ENCODE data around the gene SIGLEC7.

SIGLEC7 gene

DNA sequence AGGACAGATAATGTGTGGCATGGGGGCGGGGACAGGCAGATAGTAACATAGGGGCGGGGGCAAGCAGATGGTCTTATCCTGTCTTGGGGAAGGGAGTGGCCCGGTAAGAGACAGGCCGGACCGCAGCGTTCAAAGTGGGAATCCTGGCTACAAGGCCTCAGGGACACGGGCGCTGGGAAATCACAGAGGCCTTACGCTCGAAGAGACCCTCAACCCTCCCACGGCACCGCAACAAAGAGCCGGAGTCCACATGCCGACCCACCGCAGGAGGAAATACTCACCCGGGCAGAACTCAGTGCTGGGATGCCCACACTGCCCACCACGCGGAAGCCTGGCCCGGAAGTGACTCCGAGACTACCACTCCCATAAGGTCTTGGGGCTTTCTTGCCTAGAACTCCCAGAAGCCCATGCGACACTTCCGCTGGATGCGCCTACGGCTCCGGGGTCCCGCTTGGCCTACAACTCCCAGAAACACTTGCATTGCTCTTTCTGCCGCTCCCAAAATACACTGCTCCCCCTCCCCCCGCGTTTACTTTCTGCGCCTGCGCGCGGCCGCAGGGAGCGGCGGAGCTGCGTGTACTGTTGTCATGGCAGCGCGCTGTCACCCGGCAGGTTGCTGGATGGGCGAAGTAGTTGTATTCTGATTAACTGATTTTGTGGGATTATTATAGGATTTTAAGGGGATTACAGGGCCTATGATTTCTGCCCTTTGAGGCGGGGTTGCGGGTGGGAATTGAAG is 33.9 kb upstream of the SIGLEC7 start, which contains the start of gene CTU1:
Gene CTU1, minus strand, starts transcription at position 344 of the 739 bp plus-strand sequence. CDS start 3,840 bp downstream, outside the sequence.
- H3K36me3 Mint-ChIP-seq: peaks cover 41% of the 10 kb centered on the region
- peak within 1 kb of the TSS; percentile 83 for H3K4me3 Mint-ChIP-seq
- ATAC-seq (peak; percentile 98), DNase-seq (ENCODE audit: low spot score in 2 of 2) (peak; percentile 93 to 99)
- peak within 1 kb of the TSS; percentile 94 for H3K27ac Mint-ChIP-seq
- H3K4me1 Mint-ChIP-seq: peaks cover 46% of the 10 kb centered on the region
- no peaks in the 10 kb centered on the region for H3K9me3 Mint-ChIP-seq

DNA sequence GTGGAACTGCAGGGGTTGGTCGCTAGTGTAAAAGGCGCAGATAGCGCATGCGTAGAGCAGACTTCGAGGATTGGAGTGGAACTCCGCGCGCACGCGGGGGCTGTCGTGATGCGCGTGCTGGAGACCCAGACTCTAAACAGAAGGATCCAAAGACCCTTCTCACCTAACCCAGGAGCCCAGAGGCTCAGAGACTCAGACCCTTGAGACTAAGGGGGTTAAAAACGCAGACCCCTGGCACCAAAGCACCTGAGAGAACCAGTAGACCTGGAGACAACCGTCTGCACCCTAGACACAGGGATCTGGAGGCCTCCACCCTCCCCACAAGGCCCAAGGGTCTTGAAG is 33.3 kb upstream of the SIGLEC7 start:
- Mint-ChIP-seq H3K36me3 (peaks cover 36% of the 10 kb centered on the region), H3K9me3 (no peaks in the 10 kb centered on the region), H3K27ac (peak overlapping the region; percentile 94), H3K4me1 (peaks cover 46% of the 10 kb centered on the region), H3K4me3 (peak overlapping the region; percentile 83)
- ATAC-seq: peak; percentile 41
- DNase-seq (ENCODE audit: low spot score in 2 of 2): no peak

DNA sequence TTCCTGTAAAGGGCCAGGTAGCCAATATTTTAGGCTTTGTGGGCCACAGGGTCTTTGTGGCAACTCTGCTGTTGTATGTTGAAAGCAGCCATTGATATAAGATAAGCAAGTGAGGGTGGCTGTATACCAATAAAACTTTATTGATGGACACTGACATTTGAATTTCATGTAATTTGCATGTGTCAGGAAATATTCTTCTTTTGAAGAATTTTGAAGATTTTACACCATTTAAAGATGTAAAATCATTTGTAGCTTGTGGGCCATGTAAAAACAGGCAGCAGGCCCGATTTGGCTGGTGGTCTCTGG is 31.5 kb upstream of the SIGLEC7 start:
- Mint-ChIP-seq H3K4me3 (no peak overlapping the region), H3K27ac (no peak overlapping the region), H3K36me3 (peaks cover 27% of the 10 kb centered on the region), H3K9me3 (no peaks in the 10 kb centered on the region), H3K4me1 (peaks cover 33% of the 10 kb centered on the region)
- DNase-seq (ENCODE audit: low spot score in 2 of 2) (no peak), ATAC-seq (no peak)

DNA sequence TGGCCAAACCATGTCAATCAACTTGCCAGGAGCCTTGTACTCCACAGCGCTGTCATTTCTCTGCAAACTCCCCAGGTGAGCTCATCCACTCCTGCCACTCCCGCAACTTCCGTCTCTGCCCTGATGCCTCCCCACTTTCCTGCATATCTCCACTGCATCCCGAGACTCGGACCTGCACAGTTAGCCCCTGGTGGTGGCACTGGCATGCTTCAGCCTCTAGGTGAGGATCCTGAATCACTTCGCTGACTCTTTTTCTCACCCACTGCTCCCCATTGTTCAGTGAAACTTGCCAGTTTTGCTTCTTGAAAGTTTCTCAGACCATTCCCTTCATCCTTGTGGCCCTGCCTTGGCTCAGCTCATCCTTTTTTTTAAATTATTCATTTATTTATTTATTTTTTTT is 30.5 kb upstream of the SIGLEC7 start:
- Mint-ChIP-seq H3K4me3 (no peak overlapping the region), H3K27ac (no peak overlapping the region), H3K9me3 (no peaks in the 10 kb centered on the region), H3K36me3 (peaks cover 20% of the 10 kb centered on the region), H3K4me1 (peaks cover 25% of the 10 kb centered on the region)
- DNase-seq (ENCODE audit: low spot score in 2 of 2) (no peak), ATAC-seq (no peak)

DNA sequence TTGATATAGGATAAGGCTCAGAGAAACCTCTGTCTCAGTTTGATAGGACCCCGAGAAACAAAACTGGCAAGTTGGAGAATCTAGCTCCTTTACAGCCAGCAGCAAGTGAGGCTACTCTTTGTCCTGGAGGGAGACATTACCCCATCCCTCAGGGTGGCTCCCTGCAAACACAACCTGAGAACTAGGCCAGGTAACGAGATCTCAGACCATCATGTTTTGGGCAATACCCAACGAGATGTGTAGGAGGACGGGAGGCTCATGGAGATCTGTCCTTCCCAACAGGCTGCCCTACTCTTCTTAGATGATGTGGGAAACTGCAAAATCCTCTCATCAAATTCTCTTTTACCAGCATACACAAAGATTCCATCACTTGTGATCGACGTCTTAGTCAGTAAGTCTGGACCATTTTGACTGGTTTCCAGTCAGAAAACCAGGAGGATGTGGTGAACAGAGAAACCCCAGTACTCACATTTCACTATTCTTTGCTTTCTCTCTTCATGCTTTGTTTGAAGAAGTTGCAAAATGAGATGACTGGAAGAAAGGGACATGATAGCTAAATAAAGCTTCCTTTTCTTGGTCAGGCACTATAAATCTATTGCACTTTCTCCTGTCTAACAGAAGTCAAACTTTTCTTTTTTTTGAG is 27.9 kb upstream of the SIGLEC7 start:
- H3K4me1 Mint-ChIP-seq: peaks cover 6% of the 10 kb centered on the region
- H3K27ac Mint-ChIP-seq: peak overlapping the region; percentile 30
- ATAC-seq (peak; percentile 95), DNase-seq (ENCODE audit: low spot score in 2 of 2) (no peak)
- H3K36me3 Mint-ChIP-seq: peaks cover 5% of the 10 kb centered on the region
- H3K4me3 Mint-ChIP-seq: no peak overlapping the region
- no peaks in the 10 kb centered on the region for H3K9me3 Mint-ChIP-seq

DNA sequence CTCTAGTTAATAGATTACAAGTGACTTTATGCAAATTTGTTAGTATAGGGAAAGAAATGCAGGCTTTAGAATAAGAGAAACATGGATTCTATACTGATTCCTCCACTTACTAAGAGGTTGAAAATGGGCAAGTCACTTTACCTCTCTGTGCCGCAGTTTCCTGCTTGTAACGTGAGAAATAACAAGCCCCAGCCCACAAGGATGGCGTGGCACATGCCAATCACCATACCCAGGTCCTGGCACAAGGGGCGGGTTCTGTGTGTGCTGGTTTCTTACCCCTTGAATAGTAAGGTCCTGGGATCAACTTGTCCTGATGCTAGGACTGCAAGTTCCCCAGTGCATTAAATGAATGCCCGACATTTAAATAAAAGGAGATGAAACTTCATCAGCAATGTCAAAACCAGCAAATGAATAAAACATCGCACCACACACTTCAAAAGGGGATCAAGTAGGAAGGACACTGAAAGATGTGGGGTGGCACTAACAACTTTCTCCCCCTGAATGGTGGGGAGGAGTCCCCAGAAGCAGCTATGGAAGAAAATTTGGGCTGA is 25.3 kb upstream of the SIGLEC7 start:
- ATAC-seq (peak; percentile 63), DNase-seq (ENCODE audit: low spot score in 2 of 2) (no peak)
- peaks cover 12% of the 10 kb centered on the region for H3K4me1 Mint-ChIP-seq
- H3K27ac Mint-ChIP-seq: no peak overlapping the region
- no peaks in the 10 kb centered on the region for H3K36me3 Mint-ChIP-seq
- H3K4me3 Mint-ChIP-seq: no peak overlapping the region
- H3K9me3 Mint-ChIP-seq: no peaks in the 10 kb centered on the region

DNA sequence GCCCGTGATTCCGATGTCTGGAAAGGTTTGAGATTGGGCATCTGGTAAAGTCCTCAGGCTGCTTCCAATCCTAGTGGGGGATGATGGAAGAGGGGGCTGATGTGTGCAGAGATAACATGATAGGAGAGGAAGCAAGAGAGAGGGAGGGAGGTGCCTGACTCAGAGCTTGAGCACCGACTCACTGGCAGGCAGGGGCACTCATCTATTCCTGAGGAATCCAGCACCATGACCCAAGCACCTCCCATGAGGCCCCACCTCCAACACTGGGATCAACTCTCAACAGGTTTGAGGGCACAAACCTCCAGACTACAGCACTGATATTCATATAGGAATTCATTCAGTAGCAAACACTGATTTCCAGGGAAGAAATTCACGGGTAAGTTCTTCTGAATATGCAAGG is 23.0 kb upstream of the SIGLEC7 start:
- Mint-ChIP-seq H3K9me3 (no peaks in the 10 kb centered on the region), H3K27ac (peak overlapping the region; percentile 38), H3K4me1 (peaks cover 35% of the 10 kb centered on the region), H3K4me3 (no peak overlapping the region), H3K36me3 (no peaks in the 10 kb centered on the region)
- ATAC-seq: no peak
- no peak for DNase-seq (ENCODE audit: low spot score in 2 of 2)

DNA sequence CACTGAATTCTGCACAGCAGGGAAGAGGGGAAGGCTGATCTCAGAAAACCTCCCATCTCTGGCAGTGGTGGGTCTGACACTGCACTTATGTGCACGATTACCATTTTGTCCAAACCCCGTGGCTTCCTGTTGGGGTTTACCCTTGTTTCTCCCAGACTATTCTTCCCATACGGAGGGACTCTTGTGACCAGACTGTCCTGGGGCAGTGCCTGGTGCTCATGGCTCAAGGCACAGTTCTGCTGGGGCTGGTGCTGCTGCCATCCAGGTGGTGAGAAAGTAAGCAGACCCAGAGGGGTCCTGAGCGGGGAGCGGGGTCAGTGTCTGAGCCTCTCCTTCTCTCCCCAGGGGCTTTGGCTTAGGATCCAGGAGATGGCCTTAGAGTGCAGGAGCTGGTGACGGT is 22.5 kb upstream of the SIGLEC7 start:
- Mint-ChIP-seq H3K4me1 (peaks cover 40% of the 10 kb centered on the region), H3K27ac (no peak overlapping the region), H3K9me3 (no peaks in the 10 kb centered on the region), H3K36me3 (no peaks in the 10 kb centered on the region), H3K4me3 (no peak overlapping the region)
- DNase-seq (ENCODE audit: low spot score in 2 of 2) (no peak), ATAC-seq (no peak)

DNA sequence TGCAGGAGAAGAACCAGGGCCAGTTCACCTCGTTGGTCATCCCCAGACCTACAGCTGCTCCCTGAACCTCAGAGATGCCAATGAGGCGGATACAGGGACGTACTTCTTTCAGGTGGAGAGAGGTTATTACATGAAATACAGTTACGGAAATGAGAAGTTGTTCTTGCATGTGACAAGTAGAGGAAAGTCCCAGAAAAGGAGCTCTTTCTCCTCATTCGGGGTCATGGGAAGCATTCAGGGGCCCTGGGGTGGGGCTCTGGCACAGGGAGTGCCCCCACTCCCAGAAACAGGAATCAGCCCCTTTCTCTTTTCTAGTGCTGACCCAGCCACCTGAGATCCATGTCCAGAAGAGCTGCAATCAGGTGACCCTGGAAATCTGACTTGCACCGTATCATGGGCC is 21.9 kb upstream of the SIGLEC7 start:
- DNase-seq (ENCODE audit: low spot score in 2 of 2) (no peak), ATAC-seq (no peak)
- H3K27ac Mint-ChIP-seq: no peak overlapping the region
- no peaks in the 10 kb centered on the region for H3K36me3 Mint-ChIP-seq
- no peaks in the 10 kb centered on the region for H3K9me3 Mint-ChIP-seq
- peaks cover 45% of the 10 kb centered on the region for H3K4me1 Mint-ChIP-seq
- no peak overlapping the region for H3K4me3 Mint-ChIP-seq

DNA sequence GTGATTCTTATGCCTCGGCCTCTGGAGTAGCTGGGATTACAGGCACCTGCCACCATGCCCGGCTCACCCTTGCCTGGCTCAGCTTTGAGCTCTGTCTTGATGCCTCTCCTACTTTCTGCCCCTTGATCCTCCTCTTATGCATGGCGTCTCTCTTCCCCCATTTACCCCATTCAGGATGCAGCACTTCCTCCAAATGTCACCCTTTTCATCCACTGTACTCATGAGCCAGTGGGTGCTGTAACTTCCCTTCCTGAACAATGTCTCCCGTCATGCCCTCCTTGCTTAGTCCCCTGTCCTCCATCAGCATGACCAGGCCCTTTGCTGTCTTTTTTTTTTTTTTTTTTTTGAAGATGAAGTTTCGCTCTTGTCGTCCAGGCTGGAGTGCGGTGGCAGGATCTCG is 20.8 kb upstream of the SIGLEC7 start:
- H3K36me3 Mint-ChIP-seq: peaks cover 1% of the 10 kb centered on the region
- H3K4me3 Mint-ChIP-seq: no peak overlapping the region
- H3K4me1 Mint-ChIP-seq: peaks cover 51% of the 10 kb centered on the region
- no peaks in the 10 kb centered on the region for H3K9me3 Mint-ChIP-seq
- no peak for DNase-seq (ENCODE audit: low spot score in 2 of 2)
- no peak overlapping the region for H3K27ac Mint-ChIP-seq
- ATAC-seq: no peak

DNA sequence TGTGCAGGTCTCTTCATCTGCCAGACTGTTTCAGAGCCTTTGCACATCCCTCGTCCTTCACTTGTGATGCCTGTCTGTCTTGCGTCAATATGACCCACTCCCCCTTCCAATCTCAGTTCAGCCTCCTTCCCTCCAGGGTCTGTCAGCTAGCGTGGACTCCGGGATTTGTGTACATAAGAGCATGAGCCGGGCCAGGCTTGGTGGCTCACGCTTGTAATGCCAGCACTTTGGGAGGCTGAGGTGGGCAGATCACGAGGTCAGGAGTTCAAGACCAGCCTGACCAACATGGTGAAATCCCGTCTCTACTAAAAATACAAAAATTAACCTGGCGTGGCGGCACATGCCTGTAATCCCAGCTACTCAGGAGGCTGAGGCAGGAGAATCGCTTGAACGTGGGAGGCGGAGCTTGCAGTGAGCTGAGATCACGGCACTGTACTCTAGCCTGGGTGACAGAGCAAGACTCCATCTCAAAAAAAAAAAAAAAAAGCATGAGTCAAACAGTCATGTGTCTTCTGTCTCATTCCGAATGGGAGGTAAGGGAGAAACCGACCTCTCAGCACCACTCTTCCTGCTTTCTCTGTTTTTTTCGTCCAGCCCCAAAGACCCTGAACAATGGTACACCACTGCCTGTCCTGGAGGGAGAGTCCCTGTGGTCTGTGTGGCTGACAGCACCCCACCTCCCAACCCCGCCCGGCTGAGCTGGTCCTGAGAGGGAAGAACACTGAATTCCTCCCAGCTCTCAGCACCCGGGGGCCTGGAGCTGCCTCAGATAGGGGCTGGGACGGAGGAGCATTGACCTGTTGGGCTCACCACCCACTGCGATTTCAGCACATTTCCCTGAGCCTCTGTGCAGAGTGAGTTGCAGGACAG is 19.8 kb upstream of the SIGLEC7 start:
- Mint-ChIP-seq H3K27ac (peak overlapping the region; percentile 32), H3K36me3 (peaks cover 5% of the 10 kb centered on the region), H3K4me3 (peak overlapping the region; percentile 70), H3K4me1 (peaks cover 61% of the 10 kb centered on the region), H3K9me3 (no peaks in the 10 kb centered on the region)
- DNase-seq (ENCODE audit: low spot score in 2 of 2) (no peak), ATAC-seq (peak; percentile 45)

DNA sequence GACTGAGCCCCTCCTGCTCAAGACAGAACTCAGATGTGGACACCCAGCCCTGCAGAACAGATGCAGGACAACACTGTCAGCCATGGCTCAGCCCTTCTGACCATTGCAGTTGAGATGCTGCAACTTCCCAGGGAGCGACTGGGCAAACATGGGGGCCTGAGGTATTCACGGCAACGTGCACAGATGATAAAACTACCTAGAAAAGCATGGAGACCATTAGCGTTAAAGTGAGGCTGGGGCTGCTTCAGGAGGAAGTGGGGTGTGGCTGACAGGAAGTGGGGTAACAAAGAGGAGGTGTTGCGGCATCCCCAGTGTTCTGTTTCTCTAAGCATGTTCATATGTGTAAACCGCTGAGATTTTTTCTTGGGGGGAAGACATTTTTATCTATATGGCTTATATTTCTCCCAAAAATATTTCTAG is 18.7 kb upstream of the SIGLEC7 start:
- DNase-seq (ENCODE audit: low spot score in 2 of 2) (no peak), ATAC-seq (peak; percentile 72)
- Mint-ChIP-seq H3K4me3 (peak overlapping the region; percentile 70), H3K27ac (peak overlapping the region; percentile 53), H3K4me1 (peaks cover 71% of the 10 kb centered on the region), H3K36me3 (peaks cover 5% of the 10 kb centered on the region), H3K9me3 (no peaks in the 10 kb centered on the region)

DNA sequence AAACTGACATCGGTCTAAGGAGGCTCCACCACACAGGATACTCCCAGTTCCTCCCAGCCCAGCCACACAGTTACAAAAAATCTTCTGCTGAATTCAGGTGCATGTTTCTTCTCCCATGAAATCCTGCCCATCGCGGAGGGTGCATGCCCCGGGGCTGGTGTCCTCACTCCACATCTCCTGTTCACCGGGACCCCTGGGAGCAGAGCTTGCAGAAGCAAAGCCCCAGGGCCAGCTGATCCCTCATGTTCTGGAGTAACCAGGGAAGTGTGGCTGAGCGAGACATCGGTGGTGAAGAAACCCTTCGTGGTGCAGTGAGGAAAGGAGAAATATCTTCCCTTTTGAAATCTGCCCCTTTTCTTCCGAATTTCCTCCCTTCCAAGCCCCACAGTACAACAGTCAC is 18.3 kb upstream of the SIGLEC7 start:
- Mint-ChIP-seq H3K4me1 (peaks cover 74% of the 10 kb centered on the region), H3K27ac (peak overlapping the region; percentile 92), H3K36me3 (peaks cover 5% of the 10 kb centered on the region), H3K4me3 (peak overlapping the region; percentile 70), H3K9me3 (no peaks in the 10 kb centered on the region)
- DNase-seq (ENCODE audit: low spot score in 2 of 2) (no peak), ATAC-seq (no peak)

DNA sequence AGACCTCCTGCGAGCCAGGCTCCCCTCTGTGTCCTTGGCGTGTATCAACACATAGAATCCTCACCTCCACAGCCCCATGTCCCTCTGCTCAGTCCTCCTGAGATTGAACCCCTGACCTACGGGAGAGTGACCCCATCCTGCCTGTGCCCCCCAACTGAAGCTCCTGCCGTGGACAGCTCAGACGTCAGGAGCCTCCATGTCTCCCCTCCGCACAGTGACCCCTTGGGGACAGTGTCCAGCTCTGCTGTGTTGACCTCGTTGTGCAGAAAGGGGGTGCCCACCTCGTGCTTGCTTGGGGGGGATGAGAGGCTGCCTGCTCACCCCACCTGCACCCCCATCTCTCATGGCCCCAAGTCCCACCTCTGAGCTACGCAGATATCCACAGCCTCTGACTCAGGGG is 17.9 kb upstream of the SIGLEC7 start:
- no peaks in the 10 kb centered on the region for H3K9me3 Mint-ChIP-seq
- ATAC-seq: no peak
- H3K4me3 Mint-ChIP-seq: peak overlapping the region; percentile 70
- peaks cover 71% of the 10 kb centered on the region for H3K4me1 Mint-ChIP-seq
- peaks cover 5% of the 10 kb centered on the region for H3K36me3 Mint-ChIP-seq
- peak overlapping the region; percentile 92 for H3K27ac Mint-ChIP-seq
- DNase-seq (ENCODE audit: low spot score in 2 of 2): no peak

DNA sequence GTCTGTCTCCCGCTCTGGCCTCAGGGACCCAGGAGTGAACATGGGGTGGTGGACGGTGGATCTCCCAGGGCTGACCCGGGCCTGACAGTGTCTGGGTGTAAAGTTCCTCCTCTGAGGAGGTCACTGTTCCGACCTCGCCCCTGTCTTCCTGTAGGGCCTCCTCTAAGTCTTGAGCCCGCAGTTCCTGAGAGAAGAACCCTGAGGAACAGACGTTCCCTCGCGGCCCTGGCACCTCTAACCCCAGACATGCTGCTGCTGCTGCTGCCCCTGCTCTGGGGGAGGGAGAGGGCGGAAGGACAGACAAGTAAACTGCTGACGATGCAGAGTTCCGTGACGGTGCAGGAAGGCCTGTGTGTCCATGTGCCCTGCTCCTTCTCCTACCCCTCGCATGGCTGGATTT is 17.4 kb upstream of the SIGLEC7 start, which contains the start of gene SIGLEC9:
Gene SIGLEC9, plus strand, starts transcription at position 178 of the 400 bp plus-strand sequence. Its CDS starts 69 bp downstream, at position 247.
- no peaks in the 10 kb centered on the region for H3K9me3 Mint-ChIP-seq
- H3K27ac Mint-ChIP-seq: peak within 1 kb of the TSS; percentile 92
- no peak for DNase-seq (ENCODE audit: low spot score in 2 of 2)
- no peak for ATAC-seq
- H3K36me3 Mint-ChIP-seq: peaks cover 8% of the 10 kb centered on the region
- peak within 1 kb of the TSS; percentile 70 for H3K4me3 Mint-ChIP-seq
- H3K4me1 Mint-ChIP-seq: peaks cover 74% of the 10 kb centered on the region

Data from stimulated activated effector memory CD8-positive, alpha-beta T cell treated with anti-CD3 and anti-CD28 coated beads, Interleukin-12 subunit alpha, Interleukin-12 subunit beta, amount 100 ng/mL, for 72 hours (primary cell).